HUDEP-2 (cell line): ENCODE data around the gene DERA.
"Not testable (repeated sequence)": the region's sequence is repeated elsewhere in the genome, so short reads cannot be mapped to it uniquely, and the experiment has no call there.

Source experiments
- DNase-seq, 76 experiments: peaks; one replicate each; lab custom pipeline; 2025; ENCODE audit not compliant: unreplicated experiment in 76 of 76; lab: John Stamatoyannopoulos, UW

DERA gene

GRCh38 chr12:16057351-16057751 is 146.2 kb downstream of the DERA start:
- DNase-seq = not testable (repeated sequence)

- no peak for DNase-seq
Measured at GRCh38 chr12:16062611-16063010, 151.5 kb downstream of the DERA start.

GRCh38 chr12:16063726-16064125 is 152.6 kb downstream of the DERA start:
- DNase-seq = no peak

GRCh38 chr12:16070113-16070512 is 159.0 kb downstream of the DERA start:
- no peak for DNase-seq

- no peak for DNase-seq
Measured at GRCh38 chr12:16072678-16073077, 161.5 kb downstream of the DERA start.

- DNase-seq = no peak
Measured at GRCh38 chr12:16074894-16075293, 163.8 kb downstream of the DERA start.

- no peak for DNase-seq
Measured at GRCh38 chr12:16075887-16076286, 164.8 kb downstream of the DERA start.

GRCh38 chr12:16076557-16076956 is 165.4 kb downstream of the DERA start:
- peak in 18 of 76 experiments; percentile 5 to 40 (median 13) for DNase-seq

- no peak for DNase-seq
Measured at GRCh38 chr12:16076970-16077522, 165.9 kb downstream of the DERA start.

GRCh38 chr12:16086462-16086861 is 175.3 kb downstream of the DERA start:
- DNase-seq = no peak

- no peak for DNase-seq
Measured at GRCh38 chr12:16086942-16087341, 175.8 kb downstream of the DERA start.
